ENCODE data around the gene ACTR2. TPM values are rescaled to one million over a fixed set of nuclear protein-coding genes. Genes with fewer than 3 reads are reported as not detected.

The ACTR2 gene
- total and polyA plus RNA-seq, 9 of the 15 experiments (the other 6 are each of a cell fraction or from before 2014, with no cell fraction given) = 47.3 to 239 (median 108) TPM

DNA sequence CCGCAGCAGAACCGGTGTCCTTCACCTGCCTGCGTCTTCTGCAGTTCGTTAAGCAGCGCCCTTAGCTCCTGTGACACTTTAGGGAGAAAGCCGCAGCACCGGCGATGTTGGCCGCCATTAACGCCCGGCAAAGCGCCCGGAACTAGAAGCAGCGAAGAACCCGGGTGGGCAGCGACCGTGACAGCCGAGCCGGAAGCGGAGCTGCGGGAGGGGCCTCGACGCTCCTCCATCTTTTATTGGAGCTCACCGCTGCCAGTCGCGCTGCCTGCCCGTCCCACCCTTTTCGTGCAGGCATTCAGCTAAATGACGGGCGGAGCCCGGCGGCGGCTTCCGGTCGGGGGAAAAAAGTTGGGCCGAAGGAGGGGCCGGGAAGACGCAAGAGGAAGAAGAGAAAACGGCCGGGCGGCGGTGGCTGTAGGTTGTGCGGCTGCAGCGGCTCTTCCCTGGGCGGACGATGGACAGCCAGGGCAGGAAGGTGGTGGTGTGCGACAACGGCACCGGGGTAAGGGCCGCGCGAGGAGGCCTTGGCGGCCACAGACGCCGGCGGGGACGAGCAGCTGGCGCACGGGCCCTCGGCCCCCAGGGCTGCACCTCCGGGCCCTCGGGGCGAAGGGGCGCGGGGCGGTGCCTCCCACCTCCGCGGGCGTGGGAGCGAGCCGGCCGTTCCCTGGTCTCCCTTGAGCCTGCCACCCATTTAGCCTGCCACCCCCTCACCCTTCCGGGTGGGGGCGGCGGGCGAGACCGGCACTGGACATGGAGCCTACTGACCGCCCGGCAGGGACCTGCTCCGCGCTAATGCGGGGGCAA lies at the start of gene ACTR2 (continued):
- no peak for TF ChIP-seq ZNF561 (CRISPR knock-in tag; conservative IDR thresholded peaks at IDR 0.05)
- TF ChIP-seq, protein P1, sequence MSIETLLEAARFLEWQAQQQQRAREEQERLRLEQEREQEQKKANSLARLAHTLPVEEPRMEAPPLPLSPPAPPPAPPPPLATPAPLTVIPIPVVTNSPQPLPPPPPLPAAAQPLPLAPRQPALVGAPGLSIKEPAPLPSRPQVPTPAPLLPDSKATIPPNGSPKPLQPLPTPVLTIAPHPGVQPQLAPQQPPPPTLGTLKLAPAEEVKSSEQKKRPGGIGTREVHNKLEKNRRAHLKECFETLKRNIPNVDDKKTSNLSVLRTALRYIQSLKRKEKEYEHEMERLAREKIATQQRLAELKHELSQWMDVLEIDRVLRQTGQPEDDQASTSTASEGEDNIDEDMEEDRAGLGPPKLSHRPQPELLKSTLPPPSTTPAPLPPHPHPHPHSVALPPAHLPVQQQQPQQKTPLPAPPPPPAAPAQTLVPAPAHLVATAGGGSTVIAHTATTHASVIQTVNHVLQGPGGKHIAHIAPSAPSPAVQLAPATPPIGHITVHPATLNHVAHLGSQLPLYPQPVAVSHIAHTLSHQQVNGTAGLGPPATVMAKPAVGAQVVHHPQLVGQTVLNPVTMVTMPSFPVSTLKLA (conservative IDR thresholded peaks at IDR 0.05) = peak; percentile 35 to 68; a peak in 3 of 4 replicates
- TF ChIP-seq NFXL1 (CRISPR knock-in tag; IDR thresholded peaks at IDR 0.05) = no peak
- peak; percentile 83 for TF ChIP-seq TAF1 (IDR thresholded peaks at IDR 0.05; ENCODE audit: control insufficient read depth, extremely low read depth, insufficient read depth, low read length, severe bottlenecking)
- TF ChIP-seq HDAC1 (IDR thresholded peaks at IDR 0.05) = no peak; a peak in 1 of 4 replicates
- TF ChIP-seq FUS (optimal IDR thresholded peaks at IDR 0.05; ENCODE audit: low read depth, low read length) = no peak
- no peak for TF ChIP-seq ZNF668 (CRISPR knock-in tag; IDR thresholded peaks at IDR 0.05)
- no peak for TF ChIP-seq COPS2 (conservative IDR thresholded peaks at IDR 0.05)
- TF ChIP-seq YY1 (IDR thresholded peaks at IDR 0.05; ENCODE audit: borderline replicate concordance in 1 of 3, control insufficient read depth in 1 of 3, extremely low read depth in 1 of 3, insufficient read depth in 3 of 3, insufficient read length in 1 of 3, insufficient replicate concordance in 2 of 3, low read depth in 1 of 3, low read length in 2 of 3) = peak; percentile 76 to 94 (median 93)
- TF ChIP-seq BRF2 (IDR thresholded peaks at IDR 0.05; ENCODE audit: borderline replicate concordance, insufficient read depth, insufficient read length) = no peak
- TF ChIP-seq, protein P2, sequence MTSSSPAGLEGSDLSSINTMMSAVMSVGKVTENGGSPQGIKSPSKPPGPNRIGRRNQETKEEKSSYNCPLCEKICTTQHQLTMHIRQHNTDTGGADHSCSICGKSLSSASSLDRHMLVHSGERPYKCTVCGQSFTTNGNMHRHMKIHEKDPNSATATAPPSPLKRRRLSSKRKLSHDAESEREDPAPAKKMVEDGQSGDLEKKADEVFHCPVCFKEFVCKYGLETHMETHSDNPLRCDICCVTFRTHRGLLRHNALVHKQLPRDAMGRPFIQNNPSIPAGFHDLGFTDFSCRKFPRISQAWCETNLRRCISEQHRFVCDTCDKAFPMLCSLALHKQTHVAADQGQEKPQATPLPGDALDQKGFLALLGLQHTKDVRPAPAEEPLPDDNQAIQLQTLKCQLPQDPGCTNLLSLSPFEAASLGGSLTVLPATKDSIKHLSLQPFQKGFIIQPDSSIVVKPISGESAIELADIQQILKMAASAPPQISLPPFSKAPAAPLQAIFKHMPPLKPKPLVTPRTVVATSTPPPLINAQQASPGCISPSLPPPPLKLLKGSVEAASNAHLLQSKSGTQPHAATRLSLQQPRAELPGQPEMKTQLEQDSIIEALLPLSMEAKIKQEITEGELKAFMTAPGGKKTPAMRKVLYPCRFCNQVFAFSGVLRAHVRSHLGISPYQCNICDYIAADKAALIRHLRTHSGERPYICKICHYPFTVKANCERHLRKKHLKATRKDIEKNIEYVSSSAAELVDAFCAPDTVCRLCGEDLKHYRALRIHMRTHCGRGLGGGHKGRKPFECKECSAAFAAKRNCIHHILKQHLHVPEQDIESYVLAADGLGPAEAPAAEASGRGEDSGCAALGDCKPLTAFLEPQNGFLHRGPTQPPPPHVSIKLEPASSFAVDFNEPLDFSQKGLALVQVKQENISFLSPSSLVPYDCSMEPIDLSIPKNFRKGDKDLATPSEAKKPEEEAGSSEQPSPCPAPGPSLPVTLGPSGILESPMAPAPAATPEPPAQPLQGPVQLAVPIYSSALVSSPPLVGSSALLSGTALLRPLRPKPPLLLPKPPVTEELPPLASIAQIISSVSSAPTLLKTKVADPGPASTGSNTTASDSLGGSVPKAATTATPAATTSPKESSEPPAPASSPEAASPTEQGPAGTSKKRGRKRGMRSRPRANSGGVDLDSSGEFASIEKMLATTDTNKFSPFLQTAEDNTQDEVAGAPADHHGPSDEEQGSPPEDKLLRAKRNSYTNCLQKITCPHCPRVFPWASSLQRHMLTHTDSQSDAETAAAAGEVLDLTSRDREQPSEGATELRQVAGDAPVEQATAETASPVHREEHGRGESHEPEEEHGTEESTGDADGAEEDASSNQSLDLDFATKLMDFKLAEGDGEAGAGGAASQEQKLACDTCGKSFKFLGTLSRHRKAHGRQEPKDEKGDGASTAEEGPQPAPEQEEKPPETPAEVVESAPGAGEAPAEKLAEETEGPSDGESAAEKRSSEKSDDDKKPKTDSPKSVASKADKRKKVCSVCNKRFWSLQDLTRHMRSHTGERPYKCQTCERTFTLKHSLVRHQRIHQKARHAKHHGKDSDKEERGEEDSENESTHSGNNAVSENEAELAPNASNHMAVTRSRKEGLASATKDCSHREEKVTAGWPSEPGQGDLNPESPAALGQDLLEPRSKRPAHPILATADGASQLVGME (CRISPR knock-in tag; IDR thresholded peaks at IDR 0.05) = peak; percentile 78; the same call in 1 of the 2 replicates
- no peak for TF ChIP-seq SAFB2 (IDR thresholded peaks at IDR 0.05; ENCODE audit: borderline replicate concordance, low read depth, low read length, severe bottlenecking)
- no peak for TF ChIP-seq FOXJ3 (CRISPR knock-in tag; IDR thresholded peaks at IDR 0.05)
- TF ChIP-seq ARID3B (CRISPR knock-in tag; IDR thresholded peaks at IDR 0.05; ENCODE audit: borderline replicate concordance) = 0 out of 2 replicates have a peak, but pooled peaks have one; percentile 40
- peak; percentile 68 for TF ChIP-seq CHD2 (IDR thresholded peaks at IDR 0.05; ENCODE audit: low read depth, low read length)

Data from K562 (cell line).